Breast epithelium (tissue), 3 donors: ENCODE data around the gene KCNMB2.

Experiments used
- CTCF ChIP-seq, 3 donors: fragments of 450-650 bp; IDR thresholded peaks; one replicate each; pipeline ENCODE4 v1.5.1; 2016 to 2017; ENCODE audit warnings: antibody characterized with exemption in 3 of 3, mild to moderate bottlenecking in 3 of 3, moderate library complexity in 3 of 3
- POLR2A ChIP-seq: fragments of 450-650 bp; IDR thresholded peaks from one replicate; pipeline ENCODE4 v1.6.1; 2016; ENCODE audit warnings: antibody characterized with exemption, mild to moderate bottlenecking, moderate library complexity
- POLR2AphosphoS5 ChIP-seq, 3 donors: sonication (generic); formaldehyde crosslinking; IDR thresholded peaks; one replicate each; pipeline ENCODE4 v1.6.1; 2017; ENCODE audit warnings: antibody characterized with exemption in 3 of 3

GRCh38 chr3:178761461-178761860 is 225.2 kb downstream of the KCNMB2 start:
- TF ChIP-seq CTCF (IDR thresholded peaks at IDR 0.05) (no peak), POLR2A (no peak), POLR2AphosphoS5 (IDR thresholded peaks at IDR 0.05) (no peak)
